ENCODE results near the gene DIABLO. TPM values are rescaled to one million over a fixed set of nuclear protein-coding genes. Genes with fewer than 3 reads are reported as not detected.
"Not testable (repeated sequence)": the region's sequence is repeated elsewhere in the genome, so short reads cannot be mapped to it uniquely, and the experiment has no call there.

The DIABLO gene
- total RNA-seq, 1 donor from 2014 or later, result 57.6 TPM

DNA sequence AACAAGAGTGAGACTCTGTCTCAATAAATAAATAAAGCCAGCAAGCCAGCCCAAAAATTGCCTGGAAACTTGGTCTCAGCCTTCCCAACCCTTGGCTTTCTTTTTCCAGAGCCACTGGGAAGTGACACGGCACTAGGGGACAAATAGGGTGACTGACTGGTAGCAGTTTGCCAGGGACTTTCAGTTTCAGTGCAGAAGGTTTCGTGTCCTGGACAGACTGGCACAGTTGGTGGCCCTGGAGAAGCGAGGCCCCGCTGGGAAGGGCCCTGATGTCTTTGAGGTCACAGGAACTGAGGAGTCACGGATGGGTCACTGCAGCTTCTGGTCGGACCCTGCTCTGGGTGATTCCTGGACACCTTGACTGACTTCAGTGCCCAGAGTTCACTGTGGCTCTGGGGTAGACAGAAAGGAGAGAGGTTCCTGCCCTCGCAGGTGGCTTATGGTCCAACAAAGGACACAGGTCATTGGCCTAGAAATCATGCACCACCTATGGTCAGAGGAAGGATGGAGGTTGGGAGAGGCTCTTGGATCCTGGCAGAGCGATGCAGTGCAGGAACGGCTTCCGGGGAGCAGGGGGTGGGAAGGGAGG lies 40.3 kb downstream of the DIABLO start:
- Mint-ChIP-seq H3K36me3 (no peaks in the 10 kb centered on the region), H3K27me3 (peaks cover 8% of the 10 kb centered on the region), H3K27ac (no peak overlapping the region), H3K9me3 (no peaks in the 10 kb centered on the region), H3K4me1 (ENCODE audit: unreplicated experiment) (no peaks in the 10 kb centered on the region), H3K4me3 (no peak overlapping the region)
- DNase-seq (ENCODE audit: extremely low spot score, unreplicated experiment), result no peak
- TF ChIP-seq, protein P1, sequence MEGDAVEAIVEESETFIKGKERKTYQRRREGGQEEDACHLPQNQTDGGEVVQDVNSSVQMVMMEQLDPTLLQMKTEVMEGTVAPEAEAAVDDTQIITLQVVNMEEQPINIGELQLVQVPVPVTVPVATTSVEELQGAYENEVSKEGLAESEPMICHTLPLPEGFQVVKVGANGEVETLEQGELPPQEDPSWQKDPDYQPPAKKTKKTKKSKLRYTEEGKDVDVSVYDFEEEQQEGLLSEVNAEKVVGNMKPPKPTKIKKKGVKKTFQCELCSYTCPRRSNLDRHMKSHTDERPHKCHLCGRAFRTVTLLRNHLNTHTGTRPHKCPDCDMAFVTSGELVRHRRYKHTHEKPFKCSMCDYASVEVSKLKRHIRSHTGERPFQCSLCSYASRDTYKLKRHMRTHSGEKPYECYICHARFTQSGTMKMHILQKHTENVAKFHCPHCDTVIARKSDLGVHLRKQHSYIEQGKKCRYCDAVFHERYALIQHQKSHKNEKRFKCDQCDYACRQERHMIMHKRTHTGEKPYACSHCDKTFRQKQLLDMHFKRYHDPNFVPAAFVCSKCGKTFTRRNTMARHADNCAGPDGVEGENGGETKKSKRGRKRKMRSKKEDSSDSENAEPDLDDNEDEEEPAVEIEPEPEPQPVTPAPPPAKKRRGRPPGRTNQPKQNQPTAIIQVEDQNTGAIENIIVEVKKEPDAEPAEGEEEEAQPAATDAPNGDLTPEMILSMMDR (conservative IDR thresholded peaks at IDR 0.05), result no peak

DNA sequence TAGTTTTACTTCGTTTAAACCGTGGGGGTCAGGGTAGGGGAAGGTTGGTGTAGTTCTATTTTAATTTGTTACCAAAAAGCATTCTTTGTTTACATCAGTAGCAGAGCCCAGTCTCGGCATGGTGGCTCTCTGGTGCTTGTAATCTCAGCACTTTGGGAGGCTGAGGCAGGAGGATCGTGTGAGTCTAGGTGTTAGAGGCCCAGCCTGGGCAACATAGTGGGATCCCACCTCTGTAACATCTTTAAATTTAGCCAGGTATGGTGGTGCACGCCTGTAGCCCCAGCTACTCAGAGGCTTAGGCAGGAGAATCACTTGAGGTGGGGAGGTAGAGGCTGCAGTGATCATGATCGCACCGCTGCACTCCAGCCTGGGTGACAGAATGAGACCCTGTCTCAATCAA lies 40.8 kb downstream of the DIABLO start:
- Mint-ChIP-seq H3K9me3 (no peaks in the 10 kb centered on the region), H3K36me3 (no peaks in the 10 kb centered on the region), H3K27ac (no peak overlapping the region), H3K4me1 (ENCODE audit: unreplicated experiment) (no peaks in the 10 kb centered on the region), H3K27me3 (peaks cover 8% of the 10 kb centered on the region), H3K4me3 (peak overlapping the region; percentile 51)
- DNase-seq (ENCODE audit: extremely low spot score, unreplicated experiment), result no peak
- TF ChIP-seq, protein P1 (conservative IDR thresholded peaks at IDR 0.05), result no peak

DNA sequence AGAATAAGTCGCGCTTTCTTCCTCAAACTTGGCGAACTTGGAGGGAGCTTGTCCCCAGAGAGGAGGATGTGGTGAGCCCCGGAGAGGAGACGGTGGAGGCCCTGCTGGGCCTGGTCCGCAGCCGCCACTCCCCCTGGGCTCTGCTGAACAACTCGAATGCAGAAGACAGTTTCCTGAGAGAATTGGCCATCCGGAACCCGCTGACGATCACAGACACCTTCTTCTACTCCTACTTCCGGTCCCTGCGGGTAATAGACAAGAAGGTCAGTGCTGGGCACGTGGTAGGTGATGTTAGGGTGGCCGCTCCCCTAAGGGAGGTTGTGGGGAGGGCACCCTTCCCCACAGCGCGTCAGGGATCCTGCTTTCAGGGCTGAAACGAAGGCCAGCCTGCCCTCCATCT lies 41.3 kb downstream of the DIABLO start:
- TF ChIP-seq, protein P1 (conservative IDR thresholded peaks at IDR 0.05), result no peak
- H3K36me3 Mint-ChIP-seq, result no peaks in the 10 kb centered on the region
- no peak for DNase-seq (ENCODE audit: extremely low spot score, unreplicated experiment)
- H3K4me1 Mint-ChIP-seq (ENCODE audit: unreplicated experiment), result no peaks in the 10 kb centered on the region
- no peaks in the 10 kb centered on the region for H3K9me3 Mint-ChIP-seq
- peak overlapping the region; percentile 67 for H3K4me3 Mint-ChIP-seq
- no peak overlapping the region for H3K27ac Mint-ChIP-seq
- peaks cover 8% of the 10 kb centered on the region for H3K27me3 Mint-ChIP-seq

DNA sequence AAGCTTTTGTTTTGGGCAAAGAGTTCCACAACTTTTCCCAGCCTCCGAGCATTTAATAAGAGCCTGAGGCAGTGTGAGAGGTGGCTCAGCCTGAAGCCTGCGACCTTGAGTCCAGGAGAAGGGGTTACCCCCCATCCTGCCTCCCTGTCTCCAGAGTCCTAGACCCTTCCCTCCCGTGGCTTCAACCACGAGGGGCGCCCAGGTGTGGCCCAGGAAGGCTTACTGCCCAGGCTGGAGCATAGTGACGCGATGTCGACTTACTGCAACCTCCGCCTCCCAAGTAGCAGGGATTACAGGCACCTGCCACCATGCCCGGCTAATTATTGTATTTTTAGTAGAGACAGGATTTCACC lies 42.3 kb downstream of the DIABLO start:
- Mint-ChIP-seq H3K4me1 (ENCODE audit: unreplicated experiment) (no peaks in the 10 kb centered on the region), H3K27ac (no peak overlapping the region), H3K36me3 (no peaks in the 10 kb centered on the region), H3K27me3 (peaks cover 8% of the 10 kb centered on the region), H3K4me3 (peak overlapping the region; percentile 74), H3K9me3 (no peaks in the 10 kb centered on the region)
- DNase-seq (ENCODE audit: extremely low spot score, unreplicated experiment), result no peak
- TF ChIP-seq, protein P1 (conservative IDR thresholded peaks at IDR 0.05), result no peak

DNA sequence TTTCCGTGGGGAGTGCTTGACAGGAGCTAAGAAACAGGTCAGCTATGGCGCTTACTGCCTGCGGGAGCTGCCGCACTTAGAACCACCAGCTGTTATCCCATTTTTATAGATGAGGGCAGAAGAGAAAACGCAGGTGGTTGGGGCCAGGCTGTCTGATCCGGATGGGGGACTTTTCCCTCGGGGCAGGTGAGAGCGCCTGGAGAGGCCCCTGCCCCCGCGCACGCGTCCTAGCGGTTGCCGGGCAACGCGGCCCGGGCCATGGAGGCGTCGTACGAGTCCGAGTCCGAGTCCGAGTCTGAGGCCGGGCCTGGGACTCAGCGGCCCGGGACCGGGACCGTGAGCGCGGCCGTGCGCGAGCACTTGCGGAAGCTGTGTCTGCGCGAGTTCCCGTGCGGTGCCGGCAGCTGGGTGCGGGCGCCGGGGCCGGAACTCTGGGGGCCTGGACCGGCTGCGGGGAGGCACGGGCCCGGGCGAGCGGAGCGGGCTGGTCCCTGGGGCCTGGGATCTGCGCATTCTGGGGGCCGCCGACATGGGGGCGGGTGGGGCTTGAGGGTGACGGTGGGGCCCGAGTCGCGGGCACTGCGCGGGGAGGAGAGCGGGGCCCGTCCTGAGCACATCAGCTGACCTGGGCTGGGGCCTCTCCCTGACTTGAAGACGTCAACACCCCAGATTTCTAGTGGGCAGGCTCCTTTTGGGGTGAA lies 42.8 kb downstream of the DIABLO start, which contains the start of gene LRRC43:
Gene LRRC43, plus strand, starts transcription at position 237 of the 701 bp plus-strand sequence. Its CDS starts 22 bp downstream, at position 259.
- peaks cover 8% of the 10 kb centered on the region for H3K27me3 Mint-ChIP-seq
- TF ChIP-seq, protein P1 (conservative IDR thresholded peaks at IDR 0.05), result no peak
- no peaks in the 10 kb centered on the region for H3K4me1 Mint-ChIP-seq (ENCODE audit: unreplicated experiment)
- H3K4me3 Mint-ChIP-seq, result peak within 1 kb of the TSS; percentile 89
- H3K36me3 Mint-ChIP-seq, result no peaks in the 10 kb centered on the region
- H3K9me3 Mint-ChIP-seq, result no peaks in the 10 kb centered on the region
- peak; percentile 79 for DNase-seq (ENCODE audit: extremely low spot score, unreplicated experiment)
- peak within 1 kb of the TSS; percentile 70 for H3K27ac Mint-ChIP-seq

DNA sequence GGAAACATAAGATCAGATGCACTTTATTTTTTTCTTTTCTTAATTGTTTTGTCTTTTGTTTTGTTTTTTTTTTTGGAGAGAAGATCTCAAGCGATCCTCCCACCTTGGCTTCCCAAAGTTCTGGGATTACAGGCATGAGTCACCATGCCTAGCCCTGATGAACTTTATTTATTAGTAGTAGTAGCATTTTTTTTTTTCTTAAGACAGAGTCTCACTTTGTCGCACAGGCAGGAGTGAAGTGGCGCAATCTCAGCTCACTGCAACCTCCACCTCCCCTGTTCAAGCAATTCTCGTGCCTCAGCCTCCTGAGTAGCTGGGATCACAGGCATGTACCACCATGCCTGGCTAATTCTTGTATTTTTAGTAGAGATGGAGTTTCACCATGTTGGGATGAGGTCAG lies 49.4 kb downstream of the DIABLO start:
- not testable (repeated sequence) for H3K9me3 Mint-ChIP-seq; H3K36me3 Mint-ChIP-seq; H3K4me1 Mint-ChIP-seq (ENCODE audit: unreplicated experiment); DNase-seq (ENCODE audit: extremely low spot score, unreplicated experiment); H3K27ac Mint-ChIP-seq; H3K4me3 Mint-ChIP-seq; H3K27me3 Mint-ChIP-seq

All from type B pancreatic cell (in vitro differentiated cells).